Measurements from ENCODE around the gene TM4SF18. TPM values are rescaled to one million over a fixed set of nuclear protein-coding genes. Genes with fewer than 3 reads are reported as not detected.

The TM4SF18 gene
- total RNA-seq, 1 donor from 2014 or later = 5.6 TPM

- peaks cover 52% of the 10 kb centered on the region for H3K36me3 ChIP-seq (ENCODE audit: insufficient read depth, low read length)
- H3K4me2 ChIP-seq (ENCODE audit: low read length) = peak overlapping the region; percentile 58
- TF ChIP-seq EZH2 (IDR thresholded peaks at IDR 0.05; ENCODE audit: insufficient read depth, low read length) (no peak), CTCF (IDR thresholded peaks at IDR 0.05; ENCODE audit: insufficient read depth, low read depth, low read length) (no peak)
- peaks cover 13% of the 10 kb centered on the region for H4K20me1 ChIP-seq (ENCODE audit: insufficient read depth, low read length)
- H3K27ac ChIP-seq (ENCODE audit: low read depth, low read length) = no peak overlapping the region
- no peak overlapping the region for H3K27ac Mint-ChIP-seq (ENCODE audit: unreplicated experiment)
- H3K4me1 ChIP-seq (ENCODE audit: insufficient read depth, low read length) = peaks cover 37% of the 10 kb centered on the region
- no peak overlapping the region for H3K4me3 Mint-ChIP-seq (ENCODE audit: unreplicated experiment)
- peak; percentile 40 for DNase-seq (ENCODE audit: low read depth)
- no peaks in the 10 kb centered on the region for H3K36me3 Mint-ChIP-seq (ENCODE audit: low read depth, unreplicated experiment)
- no peak overlapping the region for H2AFZ ChIP-seq (ENCODE audit: low read depth, low read length)
- FAIRE-seq = peak; percentile 17
- H3K4me3 ChIP-seq (ENCODE audit: insufficient read depth, low read depth, low read length) = no peak overlapping the region
- H3K27me3 ChIP-seq (ENCODE audit: insufficient read depth, low read length) = no peaks in the 10 kb centered on the region
- H3K9me3 ChIP-seq (ENCODE audit: insufficient read depth, low read depth, low read length) = no peaks in the 10 kb centered on the region
- peaks cover 31% of the 10 kb centered on the region for H3K4me1 Mint-ChIP-seq (ENCODE audit: low read depth, unreplicated experiment)
- H3K27me3 Mint-ChIP-seq (ENCODE audit: low read depth, unreplicated experiment) = no peaks in the 10 kb centered on the region
- no peaks in the 10 kb centered on the region for H3K9me3 Mint-ChIP-seq (ENCODE audit: unreplicated experiment)
- no peak overlapping the region for H3K9ac ChIP-seq (ENCODE audit: low read length)
- H3K79me2 ChIP-seq (ENCODE audit: insufficient read depth, low read length) = peaks cover 23% of the 10 kb centered on the region
These were observed 37.7 kb upstream of the TM4SF18 start for GRCh38 chr3:149371001-149371722.

GRCh38 chr3:149369991-149370866 is 36.8 kb upstream of the TM4SF18 start:
- no peak overlapping the region for H3K4me3 Mint-ChIP-seq (ENCODE audit: unreplicated experiment)

More at GRCh38 chr3:149369991-149370866, 36.8 kb upstream of the TM4SF18 start:
- Histone ChIP-seq H2AFZ (ENCODE audit: low read depth, low read length) (no peak overlapping the region), H4K20me1 (ENCODE audit: insufficient read depth, low read length) (peaks cover 7% of the 10 kb centered on the region), H3K4me1 (ENCODE audit: insufficient read depth, low read length) (peaks cover 32% of the 10 kb centered on the region), H3K9me3 (ENCODE audit: insufficient read depth, low read depth, low read length) (no peaks in the 10 kb centered on the region), H3K9ac (ENCODE audit: low read length) (no peak overlapping the region), H3K79me2 (ENCODE audit: insufficient read depth, low read length) (peaks cover 14% of the 10 kb centered on the region), H3K27ac (ENCODE audit: low read depth, low read length) (peak overlapping the region; percentile 14), H3K4me2 (ENCODE audit: low read length) (peak overlapping the region; percentile 9), H3K4me3 (ENCODE audit: insufficient read depth, low read depth, low read length) (no peak overlapping the region), H3K36me3 (ENCODE audit: insufficient read depth, low read length) (peaks cover 48% of the 10 kb centered on the region), H3K27me3 (ENCODE audit: insufficient read depth, low read length) (no peaks in the 10 kb centered on the region)
- Mint-ChIP-seq H3K27me3 (ENCODE audit: low read depth, unreplicated experiment) (no peaks in the 10 kb centered on the region), H3K27ac (ENCODE audit: unreplicated experiment) (no peak overlapping the region), H3K4me1 (ENCODE audit: low read depth, unreplicated experiment) (peaks cover 25% of the 10 kb centered on the region), H3K36me3 (ENCODE audit: low read depth, unreplicated experiment) (no peaks in the 10 kb centered on the region), H3K9me3 (ENCODE audit: unreplicated experiment) (no peaks in the 10 kb centered on the region)
- no peak for TF ChIP-seq EZH2 (IDR thresholded peaks at IDR 0.05; ENCODE audit: insufficient read depth, low read length)
- no peak for TF ChIP-seq CTCF (IDR thresholded peaks at IDR 0.05; ENCODE audit: insufficient read depth, low read depth, low read length)
- FAIRE-seq (no peak), DNase-seq (ENCODE audit: low read depth) (no peak)
